GM04503 (cell line): ENCODE measurements around the gene ANKLE1.
"Not testable (repeated sequence)": the region's sequence is repeated elsewhere in the genome, so short reads cannot be mapped to it uniquely, and the experiment has no call there.

Experiments used
- DNase-seq: peaks from one replicate; pipeline ENCODE4 v3.0.0-alpha.2; 2012; ENCODE audit warnings: low read depth

Gene ANKLE1

DNA sequence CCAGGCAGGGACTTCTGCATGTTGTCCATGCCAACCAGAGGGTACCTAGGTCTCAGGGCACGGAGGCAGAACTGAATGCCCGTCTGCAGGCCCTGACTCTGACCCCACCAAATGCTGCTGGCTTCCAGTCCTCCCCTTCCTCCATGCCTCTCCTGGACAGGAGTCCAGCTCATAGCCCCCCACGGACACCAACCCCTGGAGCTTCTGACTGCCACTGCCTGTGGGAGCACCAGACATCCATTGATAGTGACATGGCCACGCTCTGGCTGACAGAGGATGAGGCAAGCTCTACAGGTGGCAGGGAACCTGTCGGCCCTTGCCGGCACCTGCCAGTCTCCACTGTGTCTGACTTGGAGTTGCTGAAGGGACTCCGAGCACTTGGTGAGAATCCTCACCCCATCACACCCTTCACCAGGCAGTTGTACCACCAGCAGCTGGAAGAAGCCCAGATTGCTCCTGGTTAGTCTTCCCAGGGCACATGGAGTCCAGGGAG, 1.8 kb downstream of the ANKLE1 start:
- DNase-seq, result no peak

DNA sequence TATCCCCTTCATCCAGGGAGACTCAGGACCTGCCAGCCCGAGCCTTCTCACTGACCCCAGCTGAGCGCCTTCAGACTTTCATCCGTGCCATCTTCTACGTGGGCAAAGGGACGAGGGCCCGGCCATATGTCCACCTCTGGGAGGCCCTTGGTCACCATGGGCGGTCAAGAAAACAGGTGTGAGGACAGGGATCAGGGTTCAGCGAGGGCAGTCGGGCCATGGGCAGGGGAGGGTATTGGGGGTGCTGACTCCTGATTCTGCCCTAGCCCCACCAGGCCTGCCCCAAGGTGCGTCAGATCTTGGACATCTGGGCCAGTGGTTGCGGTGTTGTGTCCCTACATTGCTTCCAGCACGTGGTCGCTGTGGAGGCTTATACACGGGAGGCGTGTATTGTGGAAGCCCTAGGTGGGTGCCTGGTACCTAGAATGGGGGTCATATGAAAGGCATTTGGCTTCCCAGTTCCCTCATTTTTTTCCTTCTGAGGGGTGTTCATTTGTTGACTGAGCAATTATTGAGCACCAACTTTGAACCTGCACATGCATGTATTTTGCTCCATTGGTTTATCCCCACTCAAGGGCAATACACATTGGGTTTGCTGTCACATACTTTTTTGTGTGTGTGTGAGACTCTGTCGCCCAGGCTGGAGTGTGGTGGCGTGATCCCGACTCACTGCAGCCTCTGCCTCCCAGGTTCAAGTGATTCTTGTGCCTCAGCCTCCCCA, 3.9 kb downstream of the ANKLE1 start:
- no peak for DNase-seq

DNA sequence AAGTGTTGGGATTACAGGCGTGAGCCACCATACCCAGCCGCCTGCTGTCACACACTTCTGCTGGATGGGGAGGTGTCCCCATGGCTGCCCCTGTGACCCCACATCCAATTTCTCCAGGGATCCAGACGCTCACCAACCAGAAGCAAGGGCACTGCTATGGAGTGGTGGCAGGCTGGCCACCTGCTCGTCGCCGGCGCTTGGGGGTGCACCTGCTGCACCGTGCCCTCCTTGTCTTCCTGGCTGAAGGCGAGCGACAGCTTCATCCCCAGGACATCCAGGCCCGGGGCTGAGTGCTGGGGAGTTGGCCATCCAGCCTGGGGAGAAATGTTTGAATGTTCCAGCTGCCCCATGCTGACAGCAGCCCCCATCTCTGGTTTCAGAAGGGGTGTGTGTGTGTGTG, 4.6 kb downstream of the ANKLE1 start:
- no peak for DNase-seq

DNA sequence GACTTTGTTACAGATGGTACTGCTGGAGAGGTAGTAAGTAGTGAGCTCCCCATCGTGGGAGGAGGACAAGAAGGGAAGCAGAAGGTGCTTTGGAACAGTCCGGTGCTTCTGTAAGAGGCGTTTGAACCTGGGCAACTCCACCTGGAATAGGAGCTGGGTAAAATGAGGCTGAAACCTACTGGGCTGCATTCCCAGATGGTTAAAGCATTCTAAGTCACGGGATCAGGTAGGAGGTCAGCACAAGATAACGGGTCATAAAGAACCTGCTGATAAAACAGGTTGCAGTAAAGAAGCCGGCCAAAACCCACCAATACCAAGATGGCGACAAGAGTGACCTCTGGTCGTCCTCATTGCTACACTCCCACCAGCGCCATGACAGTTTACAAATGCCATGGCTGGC, 5.1 kb downstream of the ANKLE1 start:
- DNase-seq, result no peak

DNA sequence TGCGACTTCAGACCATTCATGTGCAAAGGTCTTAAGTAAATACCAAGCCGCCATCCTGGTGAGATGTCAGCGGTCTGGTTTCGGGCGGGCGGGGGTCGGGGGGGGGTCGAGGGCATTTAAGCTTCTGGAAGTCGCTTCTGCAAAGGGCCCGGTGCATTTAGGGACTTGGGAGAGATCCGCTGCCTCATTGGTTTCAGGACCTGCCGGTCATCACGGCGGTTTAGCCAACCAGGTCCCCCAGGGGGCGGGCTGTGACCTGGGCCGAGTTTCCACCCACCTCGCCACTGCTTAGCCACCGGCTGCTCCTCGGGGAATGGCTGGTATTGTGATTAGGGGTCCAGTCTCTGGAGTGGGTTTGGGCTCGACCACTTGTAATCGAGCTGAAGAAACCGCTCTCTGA, 7.8 kb downstream of the ANKLE1 start:
- DNase-seq, result no peak

DNA sequence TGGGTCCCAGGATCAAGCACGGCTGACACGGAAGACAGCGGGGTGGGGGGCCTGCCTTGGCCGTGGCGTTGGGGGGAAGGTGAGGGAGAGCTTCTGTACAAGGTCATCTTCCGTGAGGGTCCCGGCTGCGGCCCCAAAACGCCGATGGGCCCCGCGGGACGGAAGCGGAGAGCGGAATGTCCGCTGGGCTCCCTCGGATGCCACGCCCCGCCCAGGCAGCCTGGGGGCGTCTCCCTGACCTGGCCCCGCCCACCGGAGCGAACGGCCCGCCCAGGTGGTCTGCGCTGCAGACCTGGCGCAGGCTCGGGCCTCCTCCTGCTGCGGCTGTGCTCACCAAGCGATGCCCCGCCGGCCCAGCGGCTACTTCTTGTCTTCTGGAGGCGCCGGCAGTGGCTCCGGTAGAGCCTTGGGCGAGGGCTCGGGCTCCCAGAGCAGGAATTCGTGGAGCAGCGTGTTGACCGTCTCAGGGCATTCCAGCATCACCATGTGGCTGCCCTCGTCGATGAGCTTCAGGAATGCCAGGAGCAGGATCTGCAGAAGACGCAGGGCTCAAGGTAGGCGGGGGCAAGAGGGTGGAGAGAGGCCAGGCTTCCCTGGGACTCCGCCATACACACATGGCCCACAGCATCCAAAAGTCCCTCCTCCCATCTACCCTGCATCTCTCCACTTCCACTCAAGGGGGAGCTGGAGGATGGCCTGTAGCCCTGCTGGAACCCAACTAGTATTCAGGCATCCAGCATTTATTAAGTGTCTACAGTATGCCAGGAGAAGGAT, 10.8 kb downstream of the ANKLE1 start:
- peak; percentile 71 for DNase-seq

DNA sequence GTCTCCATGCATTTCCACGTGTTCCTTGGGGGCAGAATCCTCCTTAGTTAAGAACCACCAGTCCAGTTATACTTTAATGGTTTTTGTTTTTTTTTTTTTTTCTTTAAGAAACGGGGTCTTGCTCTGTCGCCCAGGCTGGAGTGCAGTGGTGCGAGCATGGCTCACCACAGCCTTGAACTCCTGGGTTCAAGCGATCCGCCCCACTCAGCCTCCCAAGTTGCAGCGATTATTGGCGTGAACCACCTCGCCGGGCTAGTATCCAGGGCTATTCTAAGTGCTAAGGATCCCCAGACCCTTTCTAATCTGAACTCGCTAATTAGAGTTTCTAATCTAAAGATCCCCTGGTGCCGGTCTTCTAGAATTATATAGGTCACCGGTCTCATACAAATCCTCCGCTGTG, 11.9 kb downstream of the ANKLE1 start:
- DNase-seq, result no peak

DNA sequence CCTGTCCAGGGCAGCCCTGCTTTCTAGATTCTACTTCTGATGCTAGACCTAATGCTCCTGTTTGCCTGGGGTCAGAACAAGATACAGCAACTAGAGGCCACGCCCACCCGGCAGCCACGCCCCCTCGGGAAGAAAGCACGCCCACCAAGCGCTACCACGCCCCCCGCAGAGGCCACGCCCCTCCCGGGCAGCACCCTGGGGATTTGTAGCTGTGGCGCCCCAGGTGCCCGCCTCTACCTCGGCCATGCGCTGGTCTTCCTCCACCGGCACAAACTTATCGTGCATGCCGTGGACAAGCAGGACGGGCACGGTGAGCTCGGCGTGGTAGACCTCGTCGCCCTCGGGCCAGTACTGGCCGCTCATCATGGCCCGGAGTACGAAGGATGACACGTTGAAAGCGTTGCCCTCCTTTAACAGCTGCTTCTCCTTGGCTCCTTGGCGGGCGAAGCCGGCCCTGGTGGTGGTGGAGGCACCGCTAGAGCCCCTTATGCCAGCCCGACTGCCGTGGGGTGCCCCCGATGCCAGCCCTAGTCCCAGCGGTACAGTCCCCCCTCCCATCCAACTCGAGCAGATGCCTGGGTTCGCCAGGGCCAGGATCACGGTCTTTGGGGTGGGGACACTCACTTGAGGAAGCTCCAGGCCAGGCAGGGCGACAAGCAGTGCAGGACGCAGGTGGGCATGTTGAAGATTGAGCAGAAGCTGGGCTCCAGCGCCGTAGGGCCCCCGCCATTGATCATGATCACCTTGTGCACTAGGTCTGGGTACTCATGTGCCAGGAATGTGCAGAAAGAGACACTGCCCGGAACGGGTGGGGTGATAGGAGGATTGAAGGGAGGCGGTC, 12.6 kb downstream of the ANKLE1 start:
- DNase-seq, result no peak

DNA sequence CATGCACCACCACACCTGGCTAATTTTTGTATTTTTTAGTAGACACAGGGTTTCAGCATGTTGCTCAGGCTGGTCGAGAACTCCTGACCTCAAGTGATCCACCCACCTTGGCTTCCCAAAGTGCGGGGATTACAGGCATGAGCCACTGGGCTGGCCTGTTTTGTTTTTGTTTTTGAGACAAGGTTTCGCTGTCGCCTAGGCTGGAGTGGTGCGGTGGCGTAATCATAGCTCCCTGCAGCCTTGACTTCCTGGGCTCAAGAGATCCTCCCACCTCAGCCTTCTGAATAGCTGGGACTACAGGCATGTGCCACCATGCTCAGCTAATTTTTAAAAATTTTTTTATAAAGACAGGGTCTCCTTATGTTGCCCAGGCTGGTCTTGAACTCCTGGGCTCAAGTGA, 13.8 kb downstream of the ANKLE1 start:
- not testable (repeated sequence) for DNase-seq

DNA sequence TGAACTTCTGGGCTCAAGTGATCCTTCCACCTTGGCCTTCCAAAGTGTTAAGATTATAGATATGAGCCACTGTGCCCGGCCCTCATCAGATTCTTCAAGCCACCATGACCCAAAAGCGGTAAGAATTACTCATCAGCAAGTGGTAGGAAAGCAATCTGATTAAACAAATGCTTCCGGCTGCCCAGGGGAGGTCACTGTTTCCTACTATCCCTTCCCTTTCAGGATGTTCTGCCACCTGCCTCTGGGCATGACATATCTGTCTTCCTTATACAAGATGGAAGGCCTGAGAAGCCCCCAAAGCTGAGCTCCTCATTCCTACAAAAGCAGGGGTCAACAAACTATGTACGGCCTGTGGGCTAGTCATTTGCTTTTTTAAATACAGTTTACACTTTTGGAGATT, 14.6 kb downstream of the ANKLE1 start:
- DNase-seq, result no peak

DNA sequence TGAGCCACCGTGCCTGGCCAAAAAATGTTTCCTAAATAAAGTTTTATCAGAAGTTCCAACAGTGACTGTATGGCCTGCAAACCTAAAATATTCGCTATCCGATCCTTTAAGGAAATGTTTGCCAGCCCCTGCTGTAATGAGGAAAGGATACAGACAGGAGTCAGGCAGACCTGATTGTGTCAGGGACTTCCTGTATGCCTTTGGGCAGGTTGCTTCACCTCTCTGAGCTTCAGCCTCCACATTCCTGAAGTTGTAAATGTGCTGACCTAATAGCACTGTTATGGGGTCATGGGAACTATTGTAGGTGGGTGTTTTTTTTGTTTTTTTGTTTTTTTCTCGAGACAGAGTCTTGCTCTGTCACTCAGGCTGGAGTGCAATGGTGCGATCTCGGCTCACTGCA, 15.3 kb downstream of the ANKLE1 start:
- no peak for DNase-seq

DNA sequence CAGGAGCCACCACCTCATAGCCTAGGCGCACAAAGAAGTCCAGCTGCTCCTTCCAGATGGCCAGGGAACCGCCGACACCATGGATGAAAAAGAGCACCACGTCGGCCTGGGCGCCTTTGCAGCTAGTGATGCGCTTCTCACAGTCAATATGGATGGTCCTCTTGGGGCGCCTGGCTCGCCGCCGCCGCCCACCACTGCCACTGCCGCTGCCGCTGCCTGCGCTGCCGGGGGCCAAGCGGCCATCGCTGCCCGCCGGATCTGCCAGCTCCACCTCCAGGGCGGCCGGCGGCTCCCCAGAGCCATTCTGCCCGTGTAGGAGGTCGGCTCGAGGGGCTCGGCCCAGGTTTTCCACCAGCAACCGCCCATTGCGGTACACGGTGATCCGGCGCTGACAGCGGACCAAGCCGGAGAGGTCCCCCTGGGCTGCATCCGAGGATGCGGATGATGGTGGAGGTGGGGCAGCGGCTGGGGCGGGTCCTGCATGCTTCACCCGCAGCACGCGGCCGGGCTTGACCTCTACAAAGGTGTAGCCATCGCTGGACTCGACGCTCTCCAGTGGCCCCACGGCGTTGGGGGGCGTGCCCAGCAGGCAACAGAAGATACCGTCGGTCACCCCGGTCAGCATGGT, 19.4 kb downstream of the ANKLE1 start:
- DNase-seq, result no peak

DNA sequence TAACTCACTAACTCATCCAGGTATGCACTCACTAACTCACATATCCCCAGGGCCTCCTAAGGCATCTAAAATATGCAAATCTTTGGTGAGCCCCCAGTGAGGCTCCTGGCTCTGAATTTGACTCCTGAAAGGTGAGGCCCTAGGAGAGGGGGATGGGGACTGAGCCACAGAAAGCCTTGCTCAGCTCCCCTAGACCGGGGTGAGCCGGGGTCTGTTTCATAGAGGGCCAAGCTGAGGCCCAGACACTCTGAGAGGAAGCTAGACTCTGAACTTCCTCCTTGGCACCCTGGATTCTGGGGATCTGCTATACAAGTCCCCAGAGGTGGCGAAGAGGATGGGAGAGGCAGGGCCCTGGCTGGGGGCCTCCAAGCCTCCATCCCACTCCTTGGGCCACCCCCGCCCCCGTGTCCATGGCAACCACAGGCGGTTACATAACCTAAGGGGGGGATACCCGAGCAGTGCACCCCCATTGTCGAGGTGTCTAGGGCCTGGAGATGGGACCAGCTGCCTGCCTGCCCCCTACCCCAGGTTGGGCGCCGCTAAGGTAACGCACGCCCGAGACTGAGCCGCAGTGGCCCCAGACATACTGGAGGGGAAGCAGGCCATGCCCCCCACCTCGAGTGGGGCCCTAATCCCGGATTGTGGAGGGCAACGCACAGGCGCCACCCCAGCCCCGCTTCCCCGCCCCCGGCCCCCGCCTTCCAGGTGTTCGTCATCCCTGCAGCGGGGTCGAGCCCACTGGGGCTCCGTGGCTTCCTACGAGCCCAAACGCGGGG, 20.9 kb downstream of the ANKLE1 start:
- no peak for DNase-seq

DNA sequence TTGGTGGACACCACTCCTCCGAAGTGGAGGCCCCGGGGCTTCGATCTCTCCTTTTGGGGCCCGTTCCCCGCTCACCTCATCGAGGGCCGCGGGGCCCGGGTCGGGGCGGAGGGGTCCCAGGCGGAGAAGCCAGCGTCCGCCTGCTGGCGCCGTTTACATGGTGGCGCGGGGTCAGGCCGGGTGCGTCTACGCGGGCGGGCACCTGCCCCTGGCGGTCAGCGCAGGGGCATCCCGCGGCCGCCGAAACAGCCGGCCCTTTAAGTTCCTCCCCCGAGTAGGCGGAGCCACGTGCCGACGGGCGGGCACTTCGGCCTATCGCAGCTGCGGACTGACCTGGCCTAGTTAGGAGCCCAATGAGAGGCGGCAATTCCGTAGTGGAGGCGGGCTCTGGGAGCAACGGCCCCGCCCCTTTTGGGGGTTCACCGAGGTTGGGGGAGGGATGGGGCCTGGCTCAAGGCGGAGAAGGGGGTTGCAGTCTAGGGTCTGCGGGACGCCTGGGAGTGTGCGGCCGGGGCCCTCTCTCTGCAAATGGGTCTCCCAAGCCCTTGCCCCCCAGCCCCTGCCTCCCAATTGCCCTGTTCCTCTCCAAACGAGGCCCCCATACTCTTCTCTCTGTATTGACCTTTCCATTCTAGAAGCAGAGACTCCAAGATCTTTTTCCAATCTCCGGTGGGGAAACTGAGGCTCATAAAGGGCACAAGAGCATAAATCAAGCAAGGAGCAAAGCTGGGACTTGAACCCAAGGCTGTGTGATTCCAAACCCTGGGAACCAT, 21.7 kb downstream of the ANKLE1 start, which contains the start of gene ABHD8:
TSS of gene ABHD8 (minus strand) at position 259 of the 773 bp plus-strand sequence. CDS start 1,809 bp downstream, outside the sequence.
- peak; percentile 46 for DNase-seq

DNA sequence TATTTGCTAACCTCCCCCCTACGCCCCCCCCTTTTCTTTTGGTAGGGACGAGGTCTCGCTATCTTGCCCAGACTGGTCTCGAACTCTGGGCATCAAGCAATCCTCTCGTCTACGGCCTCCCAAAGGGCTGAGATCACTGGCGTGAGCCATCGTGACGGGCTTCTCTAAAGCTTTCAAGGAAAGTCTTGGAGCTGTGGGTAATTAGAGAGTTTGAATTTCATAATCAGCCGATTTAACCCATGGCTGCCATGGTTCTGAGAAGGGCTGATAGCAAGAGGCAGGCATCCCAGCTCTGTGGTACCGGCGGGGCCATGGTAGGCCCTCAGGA, 22.2 kb downstream of the ANKLE1 start:
- no peak for DNase-seq

DNA sequence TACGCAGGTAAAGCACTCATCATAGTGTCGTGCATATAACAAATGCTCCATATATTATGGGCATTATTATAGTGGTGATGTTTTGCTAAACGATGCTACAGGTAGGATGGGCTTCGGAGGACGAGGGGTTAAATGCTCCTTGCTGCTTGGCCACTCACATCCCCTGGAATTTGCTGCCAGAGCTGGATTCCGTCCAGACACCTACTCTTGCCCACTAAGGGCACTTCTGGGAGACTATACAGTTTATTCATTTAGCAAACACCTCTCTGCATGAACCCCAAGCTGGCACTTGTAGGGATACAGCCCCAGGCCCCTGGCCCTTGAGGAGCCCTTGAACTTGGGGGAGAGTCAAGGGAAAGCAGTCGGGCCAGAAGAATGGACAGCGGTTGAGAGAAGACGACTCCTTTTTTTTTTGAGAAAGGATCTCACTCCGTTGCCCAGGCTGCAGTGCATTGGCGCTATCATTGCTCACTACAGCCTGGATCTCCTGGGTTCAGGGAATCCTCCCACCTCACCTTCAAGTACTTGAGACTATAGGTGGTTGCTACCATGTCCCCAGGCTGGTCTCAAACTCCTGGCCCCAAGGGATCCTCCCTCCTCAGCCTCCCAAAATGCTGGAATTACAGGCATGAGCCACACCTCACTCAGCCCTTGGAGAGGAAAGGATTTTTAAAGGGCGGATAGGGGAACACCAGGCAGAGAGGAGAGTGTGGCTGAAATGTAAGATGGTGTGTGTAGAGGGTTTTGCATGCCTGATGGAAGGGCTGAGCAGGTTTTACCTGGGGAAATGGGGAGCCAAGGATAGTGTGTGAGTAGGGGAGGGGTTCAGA, 22.9 kb downstream of the ANKLE1 start:
- no peak for DNase-seq

DNA sequence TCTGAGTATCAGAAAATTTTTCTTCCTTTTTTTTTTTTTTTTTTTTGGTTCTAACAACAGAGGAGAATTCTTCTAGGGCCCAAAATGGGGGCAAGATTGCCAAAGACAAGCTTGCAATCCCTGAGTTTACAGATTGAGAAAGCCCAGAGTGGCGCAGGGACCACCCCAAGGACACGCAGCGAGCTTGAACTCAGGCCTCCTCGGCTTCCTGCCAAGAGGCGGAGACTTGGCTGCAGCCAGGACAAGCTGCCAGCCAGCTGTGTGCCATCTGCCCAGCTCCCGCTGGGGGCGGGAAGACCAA, 23.5 kb downstream of the ANKLE1 start:
- no peak for DNase-seq

DNA sequence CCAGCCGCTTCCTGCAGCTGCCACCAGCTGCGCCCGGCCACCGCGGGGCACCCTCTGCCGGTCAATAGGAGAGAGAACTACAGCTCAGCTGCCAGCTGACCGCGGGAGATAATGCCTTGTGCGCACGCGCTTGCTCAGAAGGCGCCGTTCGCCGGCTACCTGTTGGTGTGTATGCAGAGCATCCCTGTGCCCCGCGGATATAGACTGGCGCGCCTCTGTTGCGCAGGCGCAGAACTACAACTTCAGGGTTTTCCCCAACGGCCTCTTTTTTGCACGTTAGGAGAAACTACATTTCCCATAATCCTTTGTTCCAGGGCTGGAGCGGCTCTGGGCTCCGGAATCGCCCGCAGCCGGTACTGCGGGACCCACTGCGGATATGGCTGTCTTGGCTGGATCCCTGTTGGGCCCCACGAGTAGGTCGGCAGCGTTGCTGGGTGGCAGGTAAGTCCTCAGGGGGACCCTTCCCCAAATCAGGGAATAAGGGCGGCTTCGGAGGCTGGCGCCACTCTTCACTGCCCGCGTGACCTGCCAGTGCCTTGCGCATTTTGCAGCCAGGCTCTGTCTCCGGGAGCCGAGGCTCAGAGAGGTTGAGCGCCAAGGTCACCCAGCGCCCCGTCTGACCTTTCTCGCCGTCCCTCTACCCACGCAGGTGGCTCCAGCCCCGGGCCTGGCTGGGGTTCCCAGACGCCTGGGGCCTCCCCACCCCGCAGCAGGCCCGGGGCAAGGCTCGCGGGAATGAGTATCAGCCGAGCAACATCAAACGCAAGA, 24.0 kb downstream of the ANKLE1 start, which contains the start of gene MRPL34:
TSS of gene MRPL34 (plus strand) at position 356 of the 768 bp plus-strand sequence. CDS start at position 377, 21 bp downstream.
- DNase-seq, result peak; percentile 90

DNA sequence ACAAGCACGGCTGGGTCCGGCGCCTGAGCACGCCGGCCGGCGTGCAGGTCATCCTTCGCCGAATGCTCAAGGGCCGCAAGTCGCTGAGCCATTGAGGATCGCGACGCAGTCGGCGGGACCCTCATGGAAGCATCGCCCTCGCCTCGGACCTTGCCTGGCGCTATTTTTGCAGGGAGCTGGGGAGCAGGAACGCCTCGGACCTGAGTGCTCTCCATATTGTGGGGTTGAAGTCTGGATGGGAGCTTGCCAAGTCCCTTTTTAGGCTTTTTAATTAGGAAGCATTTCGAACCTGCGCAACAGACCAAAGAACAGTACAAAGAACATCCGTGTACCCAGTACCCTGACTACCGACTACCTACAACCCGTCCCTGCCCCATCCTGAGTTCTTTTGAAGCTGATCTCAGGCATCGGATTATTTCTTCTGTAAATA, 24.6 kb downstream of the ANKLE1 start:
- DNase-seq, result no peak
